Caco-2 (cell line): ENCODE results near the gene MBOAT1. TPM values are rescaled to one million over a fixed set of nuclear protein-coding genes. Genes with fewer than 3 reads are reported as not detected.

Experiments used
- BruUV-seq: library from RNA; stranded (reverse); fragments of 400-500 nt; replicated peaks from 2 replicates; lab custom pipeline; 2021; lab: Mats Ljungman, UMichigan
- CTCF ChIA-PET: fragments of 300-600 bp; sonication (Branson Sonifier 250); formaldehyde crosslinking; loops from one replicate; lab custom pipeline; 2022; ENCODE audit warnings: antibody characterized with exemption; lab: Charles Lee
- POLR2A ChIA-PET: fragments of 300-600 bp; sonication (Branson Sonifier 250); formaldehyde crosslinking; loops from one replicate; lab custom pipeline; 2022; ENCODE audit warnings: antibody characterized with exemption; lab: Charles Lee
- DNase-seq, 2 experiments: peaks; one replicate each; pipeline versions ENCODE4 v3.0.0 to v3.0.0-alpha.2; 2020 to 2022
- H3K27me3 ChIP-seq: replicated peaks from 2 replicates; pipeline ENCODE4 v1.6.0; 2011; ENCODE audit warnings: low read length; ENCODE audit not compliant: control insufficient read depth, insufficient read depth
- H3K36me3 ChIP-seq: 2 replicates; pipeline ENCODE4 v1.5.1; 2011; ENCODE audit warnings: low read length; ENCODE audit not compliant: control insufficient read depth, insufficient read depth
- H3K4me1 ChIP-seq: fragments of 250-450 bp; sonication (Bioruptor Pico); 2 replicates; pipeline ENCODE4 v1.5.1; 2020; ENCODE audit warnings: mild to moderate bottlenecking
- H3K4me3 ChIP-seq: 2 replicates; pipeline ENCODE4 v1.5.1; 2011; ENCODE audit warnings: low read depth, mild to moderate bottlenecking, control low read depth, low read length
- H3K9me3 ChIP-seq: fragments of 250-450 bp; sonication (Bioruptor Pico); 2 replicates; pipeline ENCODE4 v1.5.1; 2020; ENCODE audit warnings: mild to moderate bottlenecking, moderate library complexity
- H3K27ac Mint-ChIP-seq: one replicate; pipeline ENCODE4 v1.8.0; 2022; ENCODE audit warnings: mixed read lengths; ENCODE audit not compliant: unreplicated experiment
- H3K27me3 Mint-ChIP-seq: one replicate; pipeline ENCODE4 v1.8.0; 2022; ENCODE audit warnings: mixed read lengths; ENCODE audit not compliant: insufficient read depth, unreplicated experiment
- H3K36me3 Mint-ChIP-seq: one replicate; pipeline ENCODE4 v1.8.0; 2022; ENCODE audit warnings: mild to moderate bottlenecking, mixed read lengths; ENCODE audit not compliant: insufficient read depth, unreplicated experiment
- H3K4me1 Mint-ChIP-seq: one replicate; pipeline ENCODE4 v1.8.0; 2022; ENCODE audit warnings: low read depth, mixed read lengths; ENCODE audit not compliant: unreplicated experiment
- H3K4me3 Mint-ChIP-seq: one replicate; pipeline ENCODE4 v1.8.0; 2022; ENCODE audit warnings: mild to moderate bottlenecking, moderate library complexity, mixed read lengths; ENCODE audit not compliant: unreplicated experiment
- H3K9me3 Mint-ChIP-seq: one replicate; pipeline ENCODE4 v1.8.0; 2022; ENCODE audit warnings: mixed read lengths; ENCODE audit not compliant: unreplicated experiment
- CTCF ChIP-seq, 2 experiments: fragments of 200-600 bp in 1 of 2; IDR thresholded peaks; 1 replicate in 1 of 2; 2 replicates in 1 of 2; pipeline versions ENCODE4 v1.5.1 to v1.8.0; 2011 to 2022; ENCODE audit warnings: antibody characterized with exemption in 1 of 2, control low read depth in 1 of 2, inconsistent platforms in 1 of 2, low read depth in 1 of 2, low read length in 1 of 2, mild to moderate bottlenecking in 1 of 2, moderate library complexity in 1 of 2; ENCODE audit not compliant: insufficient read depth in 1 of 2, severe bottlenecking in 1 of 2, unreplicated experiment in 1 of 2
- intact Hi-C: fragments of 100-400 bp; cut with micrococcal nuclease; formaldehyde crosslinking; loops from one replicate; pipeline ENCODE4 v1.10.0; 2022; ENCODE audit not compliant: unreplicated experiment
- total RNA-seq: library from RNA; stranded (reverse); gene quantifications from 2 replicates; pipeline ENCODE4 v1.2.3, GENCODE V29; 2022

MBOAT1 gene
- total RNA-seq, 1 experiment from 2014 or later: 7.3 TPM

GRCh38 chr6:20168690-20169089, 43.6 kb downstream of the MBOAT1 start:
- CTCF ChIA-PET: no interaction called here
- BruUV-seq: no TSS peak

GRCh38 chr6:20167601-20168000, 44.7 kb downstream of the MBOAT1 start:
- DNase-seq: no peak
- H3K27me3 Mint-ChIP-seq: peaks cover 3% of the 10 kb centered on the region
- H3K27ac Mint-ChIP-seq: no peak overlapping the region
- no peaks in the 10 kb centered on the region for H3K4me1 Mint-ChIP-seq
- no peaks in the 10 kb centered on the region for H3K36me3 Mint-ChIP-seq
- BruUV-seq: no TSS peak
- H3K4me3 ChIP-seq: no peak overlapping the region
- intact Hi-C loops: no loop called here
- no peak overlapping the region for H3K4me3 Mint-ChIP-seq
- H3K27me3 ChIP-seq: no peaks in the 10 kb centered on the region
- POLR2A ChIA-PET: no interaction called here
- CTCF ChIA-PET: no interaction called here
- TF ChIP-seq CTCF (IDR thresholded peaks at IDR 0.05; ENCODE audit: insufficient read depth in 1 of 2, low read depth in 1 of 2, low read length in 1 of 2, severe bottlenecking in 1 of 2, unreplicated experiment in 1 of 2): no peak
- no peaks in the 10 kb centered on the region for H3K4me1 ChIP-seq
- H3K9me3 Mint-ChIP-seq: no peaks in the 10 kb centered on the region
- no peaks in the 10 kb centered on the region for H3K36me3 ChIP-seq
- H3K9me3 ChIP-seq: no peaks in the 10 kb centered on the region

More at GRCh38 chr6:20168690-20169089, 43.6 kb downstream of the MBOAT1 start:
- DNase-seq: no peak
- H3K4me3 Mint-ChIP-seq: no peak overlapping the region
- intact Hi-C loops: no loop called here
- H3K9me3 Mint-ChIP-seq: no peaks in the 10 kb centered on the region
- POLR2A ChIA-PET: no interaction called here
- H3K27me3 Mint-ChIP-seq: peaks cover 3% of the 10 kb centered on the region
- Histone ChIP-seq H3K4me3 (no peak overlapping the region), H3K4me1 (no peaks in the 10 kb centered on the region), H3K27me3 (no peaks in the 10 kb centered on the region), H3K9me3 (no peaks in the 10 kb centered on the region), H3K36me3 (no peaks in the 10 kb centered on the region)
- H3K36me3 Mint-ChIP-seq: no peaks in the 10 kb centered on the region
- TF ChIP-seq CTCF (IDR thresholded peaks at IDR 0.05; ENCODE audit: insufficient read depth in 1 of 2, low read depth in 1 of 2, low read length in 1 of 2, severe bottlenecking in 1 of 2, unreplicated experiment in 1 of 2): no peak
- H3K27ac Mint-ChIP-seq: no peak overlapping the region
- no peaks in the 10 kb centered on the region for H3K4me1 Mint-ChIP-seq

- H3K9me3 ChIP-seq: no peaks in the 10 kb centered on the region
- H3K4me1 Mint-ChIP-seq: no peaks in the 10 kb centered on the region
- no peaks in the 10 kb centered on the region for H3K36me3 Mint-ChIP-seq
- no peaks in the 10 kb centered on the region for H3K36me3 ChIP-seq
- no peak overlapping the region for H3K4me3 ChIP-seq
- H3K4me3 Mint-ChIP-seq: no peak overlapping the region
- no peak overlapping the region for H3K27ac Mint-ChIP-seq
- H3K4me1 ChIP-seq: no peaks in the 10 kb centered on the region
- POLR2A ChIA-PET: no interaction called here
- BruUV-seq: no TSS peak
- intact Hi-C loops: no loop called here
- H3K27me3 Mint-ChIP-seq: peaks cover 3% of the 10 kb centered on the region
- no peaks in the 10 kb centered on the region for H3K9me3 Mint-ChIP-seq
- DNase-seq: no peak
- H3K27me3 ChIP-seq: no peaks in the 10 kb centered on the region
- TF ChIP-seq CTCF (IDR thresholded peaks at IDR 0.05; ENCODE audit: insufficient read depth in 1 of 2, low read depth in 1 of 2, low read length in 1 of 2, severe bottlenecking in 1 of 2, unreplicated experiment in 1 of 2): no peak
- CTCF ChIA-PET: no interaction called here
These were observed 46.1 kb downstream of the MBOAT1 start for GRCh38 chr6:20166210-20166609.
